C1 segment of cervical spinal cord (tissue), 14 donors: Measurements from ENCODE around the gene EXOSC5.
A peak's percentile ranks its signal among the peaks of the same experiment; 100 is the strongest.
"Not testable (repeated sequence)": the region's sequence is repeated elsewhere in the genome, so short reads cannot be mapped to it uniquely, and the experiment has no call there.

ENCODE experiments used
- DNase-seq, 14 donors: peaks; one replicate each; lab custom pipeline; 2025; lab: John Stamatoyannopoulos, UW

EXOSC5 gene

DNA sequence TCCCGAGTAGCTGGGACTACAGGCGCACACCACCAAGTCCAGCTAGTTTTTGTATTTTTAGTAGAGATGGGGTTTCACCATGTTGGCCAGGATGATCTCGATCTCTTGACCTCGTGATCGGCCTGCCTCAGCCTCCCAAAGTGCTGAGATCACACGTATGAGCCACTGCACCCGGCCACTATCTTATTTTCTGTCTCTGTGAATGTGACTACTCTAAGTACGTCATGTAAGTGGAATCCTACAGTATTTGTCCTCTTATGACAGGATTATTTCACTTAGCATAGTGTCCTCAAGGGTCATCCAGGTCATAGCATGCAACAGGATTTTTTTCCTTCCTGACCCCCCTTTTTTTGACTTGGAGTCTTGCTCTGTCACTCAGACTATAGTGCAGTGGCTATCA, 25.6 kb downstream of the EXOSC5 start:
- no peak for DNase-seq

DNA sequence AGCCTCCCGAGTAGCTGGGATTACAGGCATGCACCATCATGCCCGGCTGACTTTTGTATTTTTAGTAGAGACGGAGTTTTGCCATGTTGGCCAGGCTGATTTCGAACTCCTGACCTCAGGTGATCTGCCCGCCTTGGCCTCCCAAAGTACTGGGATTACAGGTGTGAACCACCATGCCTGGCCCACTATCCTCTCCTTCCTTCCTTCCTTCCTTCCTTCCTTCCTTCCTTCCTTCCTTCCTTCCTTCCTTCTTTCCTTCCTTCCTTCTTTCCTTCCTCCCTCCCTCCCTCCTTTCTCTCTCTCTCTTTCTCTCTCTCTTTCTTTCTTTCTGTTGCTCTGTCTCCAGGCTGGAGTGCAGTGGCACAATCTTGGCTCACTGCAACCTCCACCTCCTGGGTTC, 26.0 kb downstream of the EXOSC5 start:
- not testable (repeated sequence) for DNase-seq

DNA sequence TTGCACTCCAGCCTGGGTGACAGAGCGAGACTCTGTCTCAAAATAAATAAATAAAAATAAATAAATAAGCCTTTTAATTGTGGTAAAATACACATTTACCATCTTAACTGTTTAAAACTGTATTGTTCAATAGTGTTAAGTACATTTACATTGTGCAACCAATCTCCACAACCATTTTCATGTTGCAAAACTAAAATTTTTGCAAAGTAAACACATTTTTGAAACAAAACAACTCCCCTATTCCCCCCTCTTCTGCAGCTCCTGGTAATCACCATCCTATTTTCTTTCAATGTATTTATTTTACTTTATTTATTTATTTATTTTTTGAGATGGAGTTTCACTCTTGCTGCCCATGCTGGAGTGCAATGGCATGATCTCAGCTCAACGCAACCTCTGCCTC, 27.4 kb downstream of the EXOSC5 start:
- no peak for DNase-seq

DNA sequence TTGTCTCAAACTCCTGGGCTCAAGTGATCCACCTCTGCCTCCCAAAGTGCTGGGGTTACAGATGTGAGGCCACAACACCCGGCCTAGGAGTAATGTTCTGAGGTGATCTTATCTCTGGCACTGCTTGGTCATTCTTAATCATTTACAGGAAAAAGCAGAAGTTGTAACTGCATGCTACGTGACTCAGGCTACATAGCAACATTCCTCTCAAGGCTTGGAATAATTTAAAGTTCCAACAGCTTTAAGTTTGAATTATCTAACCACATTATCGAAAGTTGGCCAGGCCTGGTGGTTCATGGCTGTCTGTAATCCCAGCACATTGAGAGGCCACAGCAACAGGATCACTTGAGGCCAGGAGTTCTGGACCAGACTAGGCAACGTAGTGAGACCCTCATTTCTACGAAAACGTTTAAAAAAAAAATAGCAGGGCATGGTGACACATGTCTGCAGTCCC, 29.3 kb downstream of the EXOSC5 start:
- DNase-seq: no peak

DNA sequence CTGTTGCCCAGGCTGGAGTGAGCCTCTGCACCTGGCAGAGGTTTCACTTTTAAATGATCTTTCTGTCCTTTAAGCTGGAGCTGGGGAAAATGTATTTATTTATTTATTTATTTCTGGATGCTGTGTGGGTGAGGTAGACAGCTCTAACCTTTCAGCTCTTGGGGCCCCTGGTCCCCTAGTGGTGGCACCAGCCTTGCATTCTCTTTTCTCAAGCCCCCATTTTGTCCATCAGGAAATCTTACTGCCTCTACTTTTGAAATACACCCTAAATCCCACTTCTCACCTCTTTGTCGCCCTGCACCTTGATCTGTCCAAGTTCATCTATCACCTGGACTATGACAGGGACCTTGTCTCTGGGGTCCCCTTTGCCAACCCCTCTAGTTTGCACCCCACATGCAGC, 31.1 kb downstream of the EXOSC5 start:
- DNase-seq: no peak

DNA sequence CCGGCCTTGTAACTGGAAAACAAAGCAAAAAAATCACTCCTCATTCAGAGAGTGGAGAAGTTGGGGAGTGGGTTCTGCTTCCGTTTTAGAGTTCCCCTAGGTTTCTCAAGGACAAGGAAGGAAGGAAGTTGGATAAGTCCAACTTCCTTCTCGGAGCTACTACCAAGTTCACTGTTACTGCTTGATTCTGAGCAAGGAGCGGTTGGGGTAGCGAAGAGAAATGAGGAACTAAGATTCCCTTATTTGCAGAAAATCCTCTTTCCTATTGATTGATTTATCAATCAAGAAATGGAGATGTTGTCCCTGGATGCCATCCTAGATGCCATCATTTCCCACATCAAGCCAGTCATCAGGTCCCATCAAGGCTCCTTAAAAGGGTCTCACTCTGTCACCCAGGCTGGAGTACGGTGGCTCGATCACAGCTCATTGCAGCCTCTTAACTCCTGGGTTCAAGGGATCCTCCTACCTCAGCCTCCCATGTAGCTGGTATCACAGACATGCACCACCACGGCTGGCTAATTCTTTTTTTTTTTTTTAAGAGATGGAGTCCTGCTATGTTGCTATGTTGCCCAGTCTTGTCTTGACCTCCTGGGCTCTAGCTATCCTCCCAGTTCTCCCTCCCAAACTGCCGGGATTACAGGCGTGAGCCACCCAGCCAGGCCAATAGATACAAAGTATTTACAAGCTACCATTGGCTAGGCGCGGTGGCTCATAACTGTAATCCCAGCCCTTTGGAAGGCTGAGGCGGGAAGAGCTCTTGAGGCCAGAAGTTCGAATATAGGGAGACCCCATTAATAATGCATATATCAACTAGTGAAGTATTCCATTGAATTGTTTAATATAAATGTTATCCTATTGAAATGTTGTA, 32.4 kb downstream of the EXOSC5 start:
- DNase-seq: no peak

DNA sequence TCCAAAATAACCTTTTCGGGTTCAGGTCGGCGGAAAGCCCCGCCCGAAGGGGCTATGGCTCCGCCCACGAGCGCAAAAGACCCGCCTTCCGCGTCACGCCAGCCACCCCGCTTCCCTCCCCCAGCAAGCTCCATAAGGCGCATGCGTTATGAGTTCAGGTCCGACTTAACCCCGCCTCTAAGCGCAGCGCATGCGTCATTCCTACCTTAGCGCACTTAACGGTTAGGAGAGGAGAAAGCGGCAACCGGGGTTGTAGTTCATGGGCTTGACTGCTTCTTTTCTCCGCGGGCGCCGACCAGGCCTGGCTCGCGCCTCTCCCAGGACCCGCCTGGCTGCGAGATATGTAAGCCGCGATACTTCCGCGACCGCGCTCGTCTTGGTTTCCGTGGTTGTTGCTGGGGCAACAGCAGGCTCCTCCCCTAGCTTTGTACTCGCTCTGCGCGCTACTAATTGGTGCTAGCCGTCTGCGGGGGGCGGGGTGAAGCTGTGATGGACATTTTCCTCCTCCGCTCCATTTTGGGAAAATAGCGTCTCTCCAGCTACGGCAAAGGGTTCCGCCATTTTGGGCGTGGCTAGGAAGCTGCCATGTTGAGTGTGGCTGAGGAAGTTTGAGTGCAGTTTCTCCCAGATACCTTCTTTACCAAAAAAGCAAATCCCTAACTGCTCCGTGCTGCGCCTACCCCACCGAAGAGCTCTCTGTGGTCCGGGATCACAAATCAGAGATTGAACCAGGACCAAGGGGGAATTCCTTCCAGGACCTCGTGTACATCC, 33.2 kb downstream of the EXOSC5 start, which contains the start of gene B9D2:
Gene B9D2, minus strand, starts transcription at position 397 of the 771 bp plus-strand sequence. CDS start 630 bp downstream, outside the sequence.
- DNase-seq: peak; percentile 87 to 99 (median 98)

DNA sequence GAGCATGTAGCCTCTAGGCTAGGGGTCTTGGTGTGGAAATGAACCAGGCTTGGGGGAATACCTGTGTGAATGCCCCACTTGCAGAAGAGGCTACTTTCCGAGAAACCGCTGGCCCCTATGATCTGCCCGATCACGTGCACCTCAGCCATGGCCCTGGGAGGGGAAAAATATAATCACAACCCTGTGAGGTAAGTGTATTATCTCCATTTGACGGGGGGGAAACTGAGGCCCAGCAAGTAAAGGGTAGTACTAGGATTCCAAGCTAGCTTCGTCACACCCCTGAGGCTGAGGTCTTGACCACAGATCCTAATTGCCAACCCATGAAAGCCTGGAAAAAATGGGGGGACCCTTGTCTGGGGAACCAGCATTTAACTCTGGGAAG, 33.8 kb downstream of the EXOSC5 start:
- DNase-seq: no peak

DNA sequence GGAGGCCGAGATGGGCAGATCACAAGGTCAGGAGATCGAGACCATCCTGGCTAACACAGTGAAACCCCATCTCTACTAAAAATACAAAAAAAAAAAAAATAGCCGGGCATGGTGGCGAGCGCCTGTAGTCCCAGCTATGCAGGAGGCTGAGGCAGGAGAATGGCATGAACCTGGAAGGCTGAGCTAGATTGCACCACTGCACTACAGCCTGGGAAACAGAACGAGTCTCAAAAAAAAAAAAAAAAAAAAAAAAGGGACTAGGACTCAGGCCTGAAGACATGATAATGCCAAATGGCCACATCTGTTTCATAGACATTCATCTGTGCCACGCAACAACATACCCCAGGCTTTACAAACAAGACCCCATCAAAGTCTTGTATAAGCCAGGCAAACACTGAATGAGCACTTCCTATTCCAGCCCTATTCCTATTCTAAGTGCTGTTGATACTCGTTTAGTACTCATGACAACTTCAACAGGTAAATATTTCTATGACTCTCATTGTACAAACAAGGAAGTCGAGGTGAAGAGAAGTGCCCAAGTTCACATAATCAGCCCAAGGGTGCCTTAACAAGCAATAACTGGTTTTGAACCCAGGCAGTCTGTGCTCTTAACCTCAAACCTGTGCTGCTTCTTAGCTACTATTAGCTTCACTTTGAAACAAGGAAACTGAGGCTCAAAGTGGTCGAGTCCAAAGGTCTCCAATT, 34.9 kb downstream of the EXOSC5 start:
- DNase-seq: no peak

DNA sequence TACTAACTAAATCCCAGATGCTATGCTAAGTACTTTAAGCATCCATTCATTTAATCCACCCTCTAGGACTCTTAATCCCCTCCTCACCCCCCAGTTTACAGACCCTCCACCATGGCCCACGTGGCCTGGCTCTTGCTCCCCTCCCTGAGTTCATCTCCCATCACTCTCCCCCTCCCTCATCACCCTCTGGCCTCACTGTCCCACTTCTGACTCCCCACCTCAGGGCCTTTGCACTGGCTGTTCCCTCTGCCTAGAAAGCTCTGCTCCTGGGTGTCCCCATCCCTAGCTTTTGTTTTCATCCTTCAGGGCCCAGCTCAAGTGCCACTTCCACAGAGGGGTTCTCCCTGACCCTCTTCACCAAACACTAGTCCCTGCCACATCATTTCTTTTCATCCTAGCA, 37.4 kb downstream of the EXOSC5 start:
- no peak for DNase-seq

DNA sequence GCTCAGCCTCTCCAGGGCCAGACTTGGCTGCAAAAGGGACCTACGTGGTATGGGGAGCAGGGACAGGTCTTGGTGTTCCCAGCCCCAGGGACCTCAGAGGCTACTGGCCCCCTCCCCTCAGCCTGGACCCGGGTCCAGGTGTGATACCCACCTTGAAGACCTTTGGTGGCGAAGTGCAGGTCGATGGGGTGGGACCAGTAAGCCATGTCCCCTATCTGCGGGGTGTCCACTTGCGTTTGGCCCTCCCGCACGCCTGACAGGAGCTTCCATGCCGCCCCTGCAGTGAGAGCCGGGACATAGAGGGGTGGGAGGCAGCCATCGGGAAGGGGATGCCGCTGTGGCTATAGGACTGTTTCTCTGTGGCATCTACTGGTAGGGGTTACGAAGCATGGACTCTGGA, 39.4 kb downstream of the EXOSC5 start:
- no peak for DNase-seq

DNA sequence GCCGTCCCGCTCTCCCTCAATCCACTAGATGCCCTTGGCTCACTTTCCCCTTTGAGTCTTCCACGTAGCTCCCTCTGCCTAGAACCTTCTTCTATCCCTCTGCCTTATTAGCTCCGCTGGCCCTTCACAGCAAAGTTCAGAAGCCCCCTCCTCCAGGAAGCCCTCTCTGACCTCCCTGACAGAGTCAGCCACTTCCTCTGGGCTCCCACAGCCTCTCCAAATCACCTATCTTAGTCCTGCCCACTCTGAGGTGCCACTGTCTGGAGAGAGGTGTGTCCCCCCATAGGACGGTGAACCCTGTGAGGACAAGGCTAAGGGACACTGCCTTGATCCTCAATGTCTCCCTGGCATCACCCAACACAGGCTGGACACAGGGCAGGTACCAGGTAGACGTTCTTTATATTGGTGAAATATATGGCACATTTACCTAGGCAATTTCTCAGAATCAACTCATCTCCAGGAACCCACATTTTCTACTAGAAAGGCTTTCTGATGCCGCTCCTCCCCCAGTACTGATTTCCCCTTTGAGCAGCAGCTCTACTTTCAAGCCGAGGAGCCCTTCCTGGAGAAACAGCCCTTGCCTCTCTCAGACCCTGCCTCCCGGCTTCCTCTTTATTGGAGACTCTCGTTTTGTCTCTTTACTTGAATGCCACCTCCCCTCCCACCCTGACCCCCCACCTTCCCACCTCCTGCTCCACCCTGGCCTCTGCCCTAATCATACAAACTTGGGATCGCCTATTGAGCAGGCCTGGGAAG, 40.0 kb downstream of the EXOSC5 start:
- no peak for DNase-seq

DNA sequence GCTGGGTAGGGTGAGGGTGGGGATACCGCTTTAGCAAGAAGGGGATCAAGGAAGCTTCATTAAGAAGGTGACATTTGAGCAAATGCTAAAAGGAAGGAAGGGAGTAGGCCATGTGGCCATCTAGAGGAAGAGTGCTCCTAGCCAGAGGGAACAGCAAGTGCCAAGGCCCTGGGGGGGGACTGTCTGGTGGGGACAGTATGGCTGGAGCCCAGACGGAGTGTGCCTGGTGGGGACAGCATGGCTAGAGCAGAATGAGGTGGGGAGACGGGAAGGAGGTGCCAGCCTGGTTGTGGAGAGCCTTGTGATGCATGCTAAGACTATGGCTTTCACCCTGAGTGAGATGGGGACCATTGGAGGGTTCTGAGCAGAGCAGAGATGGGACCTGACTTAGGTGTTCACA, 41.4 kb downstream of the EXOSC5 start:
- DNase-seq: no peak

DNA sequence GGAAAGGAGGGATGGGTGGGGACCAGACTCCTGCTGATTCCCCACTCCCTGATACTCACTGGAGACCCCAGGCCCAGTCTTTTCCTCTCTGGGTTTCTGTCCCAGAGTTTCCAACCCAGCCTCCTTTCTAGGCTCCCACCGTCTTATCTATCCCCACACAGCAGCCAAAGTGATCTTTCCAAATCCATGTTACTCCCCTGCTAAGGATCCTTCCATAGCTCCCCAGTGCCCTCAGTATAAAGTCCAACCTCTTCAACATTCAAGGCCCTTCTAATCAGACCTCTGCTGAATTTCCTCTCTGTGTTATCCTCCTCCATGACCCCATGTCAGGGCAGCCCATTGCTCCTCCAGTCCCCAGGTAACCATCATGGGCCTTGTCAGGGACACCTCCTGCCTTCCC, 42.1 kb downstream of the EXOSC5 start:
- DNase-seq: no peak

DNA sequence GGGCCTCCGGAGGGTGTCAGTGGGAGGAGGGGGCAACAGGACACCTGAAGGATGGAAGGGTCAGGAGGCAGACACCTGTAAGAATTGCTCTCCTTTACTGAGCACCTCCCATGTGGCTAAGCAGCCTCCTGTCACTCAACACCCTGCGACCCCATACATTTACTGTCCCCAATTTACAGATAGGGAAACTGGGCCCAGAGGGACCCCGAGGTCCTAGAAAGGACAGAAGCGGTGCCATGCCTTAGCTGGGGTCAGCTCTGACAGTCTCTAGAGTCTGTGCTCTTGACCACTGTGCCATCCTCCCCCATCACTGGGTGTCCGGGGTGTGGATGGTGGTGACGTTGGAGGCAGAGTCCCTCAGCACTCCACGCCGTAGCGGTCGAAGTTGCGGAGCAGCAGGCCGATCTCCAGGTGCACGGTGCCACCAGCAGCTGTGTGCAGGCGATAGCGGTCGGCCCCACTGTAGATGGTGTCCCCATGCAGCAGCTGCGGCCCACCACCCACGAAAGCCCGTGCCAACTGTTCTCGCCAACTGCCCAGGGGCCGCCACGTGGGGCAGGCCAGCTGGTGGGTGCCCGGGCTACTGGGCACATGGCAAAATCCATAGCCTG, 42.7 kb downstream of the EXOSC5 start:
- DNase-seq: no peak

DNA sequence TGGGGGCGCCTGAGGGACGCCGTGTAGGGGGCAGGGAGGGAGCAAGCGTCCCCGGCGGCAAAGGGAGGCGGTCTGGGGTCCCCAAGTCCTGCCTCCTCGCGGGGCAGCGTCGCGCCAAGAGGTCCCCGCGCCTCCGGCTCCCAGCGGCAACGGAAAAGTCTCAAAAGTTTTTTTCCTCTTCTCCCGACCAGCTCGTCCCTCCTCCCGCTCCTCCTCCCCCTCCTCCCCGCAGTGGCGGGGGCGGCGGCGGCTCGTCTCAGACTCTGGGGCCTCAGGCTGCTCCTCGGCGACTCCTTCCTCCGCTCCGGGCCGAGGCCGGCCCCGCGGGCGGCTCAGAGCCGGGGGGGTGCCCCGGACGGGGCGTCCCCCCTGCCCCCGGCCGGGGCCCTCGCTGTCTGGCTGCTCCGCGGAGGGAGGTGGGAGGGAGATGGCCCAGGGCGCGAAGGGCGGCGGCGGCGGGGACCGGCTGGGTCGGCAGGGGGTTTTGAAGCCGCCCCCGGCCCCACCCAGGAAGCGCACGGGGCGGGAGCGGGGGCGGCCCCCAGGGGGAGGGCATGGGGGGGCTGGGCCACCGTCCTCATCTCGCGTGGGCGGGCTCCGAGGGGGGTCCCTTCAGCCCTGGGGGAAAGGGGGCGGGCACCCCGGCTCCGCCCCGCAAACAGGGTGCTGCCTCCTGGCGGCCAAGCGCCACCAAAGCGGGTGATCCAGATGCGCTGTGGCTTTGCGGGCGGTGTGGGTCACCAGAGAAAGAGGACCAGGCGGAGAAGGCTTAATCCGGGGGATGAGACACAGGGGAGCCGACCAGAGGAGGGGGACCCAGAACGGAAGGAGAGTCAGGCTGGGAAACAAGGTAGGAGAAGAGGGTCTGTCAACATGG, 43.5 kb downstream of the EXOSC5 start, which contains the start of gene TGFB1:
Gene TGFB1, minus strand, starts transcription at position 457 of the 877 bp plus-strand sequence. CDS start 878 bp downstream, outside the sequence.
- peak in 11 of 14 donors; percentile 15 to 84 (median 56) for DNase-seq

DNA sequence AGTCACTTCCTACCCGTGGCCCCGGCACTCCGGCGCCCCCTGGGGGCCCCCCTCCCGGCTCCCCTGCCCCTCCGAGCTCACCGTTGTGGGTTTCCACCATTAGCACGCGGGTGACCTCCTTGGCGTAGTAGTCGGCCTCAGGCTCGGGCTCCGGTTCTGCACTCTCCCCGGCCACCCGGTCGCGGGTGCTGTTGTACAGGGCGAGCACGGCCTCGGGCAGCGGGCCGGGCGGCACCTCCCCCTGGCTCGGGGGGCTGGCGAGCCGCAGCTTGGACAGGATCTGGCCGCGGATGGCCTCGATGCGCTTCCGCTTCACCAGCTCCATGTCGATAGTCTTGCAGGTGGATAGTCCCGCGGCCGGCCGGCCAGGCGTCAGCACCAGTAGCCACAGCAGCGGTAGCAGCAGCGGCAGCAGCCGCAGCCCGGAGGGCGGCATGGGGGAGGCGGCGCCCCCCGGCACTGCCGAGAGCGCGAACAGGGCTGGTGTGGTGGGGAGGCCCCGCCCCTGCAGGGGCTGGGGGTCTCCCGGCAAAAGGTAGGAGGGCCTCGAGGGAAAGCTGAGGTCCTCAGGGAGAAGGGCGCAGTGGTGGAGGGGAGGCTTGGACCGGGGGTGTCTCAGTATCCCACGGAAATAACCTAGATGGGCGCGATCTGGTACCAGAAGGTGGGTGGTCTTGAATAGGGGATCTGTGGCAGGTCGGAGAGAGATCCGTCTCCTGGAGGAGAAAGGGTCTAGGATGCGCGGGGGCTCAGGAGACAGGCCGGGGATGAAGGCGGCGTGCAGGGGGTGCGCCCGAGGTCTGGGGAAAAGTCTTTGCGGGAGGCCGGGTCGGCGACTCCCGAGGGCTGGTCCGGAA, 44.3 kb downstream of the EXOSC5 start:
- DNase-seq: peak in 8 of 14 donors; percentile 11 to 60 (median 24)

DNA sequence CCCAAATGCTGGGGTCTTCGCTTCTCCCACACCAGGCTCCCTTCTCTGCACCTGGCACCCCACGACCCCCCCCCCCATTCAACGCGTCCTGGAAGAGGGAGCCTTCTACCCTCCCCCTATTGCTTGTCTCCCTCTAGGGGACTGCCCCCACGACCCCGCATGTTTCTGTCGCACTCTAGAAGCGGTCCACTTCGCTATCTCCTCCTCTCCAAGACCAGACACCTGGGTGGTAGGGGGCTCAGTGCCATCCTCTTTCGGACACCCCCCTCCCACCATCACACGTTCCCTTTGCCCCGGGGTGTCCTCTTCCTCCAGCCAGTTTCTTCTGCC, 44.9 kb downstream of the EXOSC5 start:
- DNase-seq: no peak
